ENCODE measurements around the gene MTRF1L.
A peak's percentile ranks its signal among the peaks of the same experiment; 100 is the strongest.

MTRF1L gene

GRCh38 chr6:152946995-152947394, 55.5 kb downstream of the MTRF1L start:
- no peak overlapping the region for H3K4me3 ChIP-seq (ENCODE audit: low read depth, low read length)
- TF ChIP-seq CTCF (IDR thresholded peaks at IDR 0.05; ENCODE audit: low read depth, low read length) (no peak), MAX (IDR thresholded peaks at IDR 0.05; ENCODE audit: low read depth, low read length) (no peak)
- DNase-seq (ENCODE audit: low read depth), result no peak

- no peak overlapping the region for H3K4me3 ChIP-seq (ENCODE audit: low read depth, low read length)
- DNase-seq (ENCODE audit: low read depth), result no peak
- TF ChIP-seq MYC (IDR thresholded peaks at IDR 0.05; ENCODE audit: low read depth, low read length) (no peak), MAX (IDR thresholded peaks at IDR 0.05; ENCODE audit: low read depth, low read length) (no peak), CTCF (IDR thresholded peaks at IDR 0.05; ENCODE audit: low read depth, low read length) (no peak), POLR2A (IDR thresholded peaks at IDR 0.05; ENCODE audit: extremely low read depth, insufficient read length) (no peak)
These were observed 56.0 kb downstream of the MTRF1L start for GRCh38 chr6:152946484-152946883.

GRCh38 chr6:152943260-152943897, 59.1 kb downstream of the MTRF1L start:
- peak; percentile 16 for DNase-seq (ENCODE audit: low read depth)
- TF ChIP-seq MYC (IDR thresholded peaks at IDR 0.05; ENCODE audit: low read depth, low read length) (no peak), CTCF (IDR thresholded peaks at IDR 0.05; ENCODE audit: low read depth, low read length) (no peak), POLR2A (IDR thresholded peaks at IDR 0.05; ENCODE audit: extremely low read depth, insufficient read length) (no peak), MAX (IDR thresholded peaks at IDR 0.05; ENCODE audit: low read depth, low read length) (no peak)
- H3K4me3 ChIP-seq (ENCODE audit: low read depth, low read length), result no peak overlapping the region

GRCh38 chr6:152942319-152942869, 60.1 kb downstream of the MTRF1L start:
- TF ChIP-seq MAX (IDR thresholded peaks at IDR 0.05; ENCODE audit: low read depth, low read length) (no peak), CTCF (IDR thresholded peaks at IDR 0.05; ENCODE audit: low read depth, low read length) (no peak), POLR2A (IDR thresholded peaks at IDR 0.05; ENCODE audit: extremely low read depth, insufficient read length) (no peak), MYC (IDR thresholded peaks at IDR 0.05; ENCODE audit: low read depth, low read length) (no peak)
- no peak for DNase-seq (ENCODE audit: low read depth)

GRCh38 chr6:152941746-152942145, 60.8 kb downstream of the MTRF1L start:
- DNase-seq (ENCODE audit: low read depth), result no peak
- TF ChIP-seq MAX (IDR thresholded peaks at IDR 0.05; ENCODE audit: low read depth, low read length), result no peak
- TF ChIP-seq CTCF (IDR thresholded peaks at IDR 0.05; ENCODE audit: low read depth, low read length), result no peak
- TF ChIP-seq POLR2A (IDR thresholded peaks at IDR 0.05; ENCODE audit: extremely low read depth, insufficient read length), result no peak
- H3K4me3 ChIP-seq (ENCODE audit: low read depth, low read length), result no peak overlapping the region

More at GRCh38 chr6:152942319-152942869, 60.1 kb downstream of the MTRF1L start:
- H3K4me3 ChIP-seq (ENCODE audit: low read depth, low read length), result no peak overlapping the region
